ENCODE measurements around the gene PARM1. TPM values are rescaled to one million over a fixed set of nuclear protein-coding genes. Genes with fewer than 3 reads are reported as not detected.

PARM1 gene
- total and polyA plus RNA-seq, 9 of the 15 experiments (the other 6 are each of a cell fraction or from before 2014, with no cell fraction given), result 0.07 TPM; not detected in 8

DNA sequence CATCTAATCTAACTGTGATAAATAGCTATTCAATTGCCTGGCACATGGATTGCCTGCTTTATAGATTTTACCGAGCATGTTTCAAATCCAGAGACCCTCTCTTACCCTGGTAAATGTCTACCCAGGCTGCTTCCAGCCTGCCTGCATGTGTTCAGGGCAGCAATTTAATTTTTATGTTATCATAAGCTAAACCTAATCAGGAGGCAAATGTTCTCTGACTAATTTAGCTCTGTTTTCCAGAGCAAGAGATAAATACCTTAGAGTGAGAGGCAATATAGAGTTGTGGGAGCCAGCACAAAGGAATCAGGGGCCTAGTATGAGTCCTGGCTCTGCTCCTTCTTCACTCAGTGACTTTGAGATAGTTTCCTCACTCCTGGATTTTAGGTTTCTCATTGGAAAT lies 37.7 kb downstream of the PARM1 start:
- Histone ChIP-seq H3K27me3 (ENCODE audit: control insufficient read depth in 2 of 2, insufficient read depth in 2 of 2, low read length in 2 of 2) (no peaks in the 10 kb centered on the region), H3K4me3 (no peak overlapping the region), H3K79me2 (ENCODE audit: control insufficient read depth, insufficient read depth, low read length) (no peaks in the 10 kb centered on the region), H3K9me3 (replicated peaks; ENCODE audit: control insufficient read depth, insufficient read depth, low read depth, low read length) (no peaks in the 10 kb centered on the region), H4K20me1 (replicated peaks; ENCODE audit: control insufficient read depth, insufficient read depth, low read length) (0 out of 2 replicates have a peak, but pooled peaks cover 3% of the 10 kb centered on the region), H3K27ac (ENCODE audit: extremely low read depth, low read depth, low read length) (no peak overlapping the region), H3K9ac (ENCODE audit: insufficient read depth in 1 of 2, low read depth in 2 of 2, low read length in 2 of 2) (no peak overlapping the region), H3K4me2 (ENCODE audit: insufficient read depth, low read length) (no peak overlapping the region), H2AFZ (ENCODE audit: low read depth, low read length) (no peak overlapping the region), H3K9me1 (ENCODE audit: control insufficient read depth, insufficient read depth, low read length) (no peaks in the 10 kb centered on the region), H3K36me3 (ENCODE audit: control insufficient read depth, insufficient read depth, low read length) (no peaks in the 10 kb centered on the region), H3K4me1 (replicated peaks in 1 of 2; ENCODE audit: control insufficient read depth in 2 of 2, insufficient read depth in 2 of 2, low read length in 2 of 2) (no peaks in the 10 kb centered on the region)
- intact Hi-C loops (cut with micrococcal nuclease) (no loop called here), in situ Hi-C loops (cut with MboI) (no loop called here)
- CTCF ChIA-PET (ENCODE audit: low intra/inter-chr PET ratio), result no interaction called here
- TF ChIP-seq BMI1 (IDR thresholded peaks at IDR 0.05; ENCODE audit: low read length), result no peak
- TF ChIP-seq CHD4 (IDR thresholded peaks at IDR 0.05; ENCODE audit: insufficient read depth, insufficient replicate concordance, low read depth, low read length, poor library complexity, severe bottlenecking), result no peak
- TF ChIP-seq CREM (IDR thresholded peaks at IDR 0.05; ENCODE audit: low read depth), result no peak
- TF ChIP-seq, protein P1, sequence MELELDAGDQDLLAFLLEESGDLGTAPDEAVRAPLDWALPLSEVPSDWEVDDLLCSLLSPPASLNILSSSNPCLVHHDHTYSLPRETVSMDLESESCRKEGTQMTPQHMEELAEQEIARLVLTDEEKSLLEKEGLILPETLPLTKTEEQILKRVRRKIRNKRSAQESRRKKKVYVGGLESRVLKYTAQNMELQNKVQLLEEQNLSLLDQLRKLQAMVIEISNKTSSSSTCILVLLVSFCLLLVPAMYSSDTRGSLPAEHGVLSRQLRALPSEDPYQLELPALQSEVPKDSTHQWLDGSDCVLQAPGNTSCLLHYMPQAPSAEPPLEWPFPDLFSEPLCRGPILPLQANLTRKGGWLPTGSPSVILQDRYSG (tag; conservative IDR thresholded peaks at IDR 0.05; ENCODE audit: low read depth), result no peak
- FAIRE-seq, result no peak
- POLR2A ChIA-PET, result no interaction called here
- BruUV-seq (replicated peaks), result no TSS peak
- no peak for DNase-seq (ENCODE audit: extremely low read depth in 1 of 4, low spot score in 3 of 4)
- 0% methylated on average over 1 of the region's 1 CpG for WGBS (ENCODE audit: insufficient coverage, low coverage, missing lambda C conversion rate)
- ATAC-seq, result no peak

DNA sequence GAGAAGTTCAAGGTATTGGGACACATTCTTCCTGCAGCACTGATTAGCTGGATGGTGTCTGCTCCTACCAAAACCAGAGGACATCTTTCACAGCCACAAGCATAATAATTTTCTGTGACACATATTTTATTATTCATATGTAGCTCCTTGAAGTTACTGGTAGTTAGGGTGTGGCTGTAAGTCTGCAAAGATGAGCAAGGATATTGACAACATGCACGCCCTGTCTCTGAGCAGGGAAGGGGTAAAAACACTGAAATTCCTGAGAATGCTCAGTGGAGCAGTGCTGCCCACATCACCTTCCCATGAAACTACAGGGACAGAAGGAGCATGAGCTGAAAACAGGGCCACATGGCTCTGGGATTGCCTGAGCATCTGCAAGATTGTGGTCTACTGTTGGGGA lies 38.9 kb downstream of the PARM1 start:
- BruUV-seq (replicated peaks), result no TSS peak
- no peak overlapping the region for H2AFZ ChIP-seq (ENCODE audit: low read depth, low read length)
- H4K20me1 ChIP-seq (replicated peaks; ENCODE audit: control insufficient read depth, insufficient read depth, low read length), result 0 out of 2 replicates have a peak, but pooled peaks cover 3% of the 10 kb centered on the region
- 0% methylated on average over 1 of the region's 1 CpG for WGBS (ENCODE audit: insufficient coverage, low coverage, missing lambda C conversion rate)
- H3K27me3 ChIP-seq (ENCODE audit: control insufficient read depth in 2 of 2, insufficient read depth in 2 of 2, low read length in 2 of 2), result no peaks in the 10 kb centered on the region
- no peaks in the 10 kb centered on the region for H3K36me3 ChIP-seq (ENCODE audit: control insufficient read depth, insufficient read depth, low read length)
- no peaks in the 10 kb centered on the region for H3K79me2 ChIP-seq (ENCODE audit: control insufficient read depth, insufficient read depth, low read length)
- H3K9ac ChIP-seq (ENCODE audit: insufficient read depth in 1 of 2, low read depth in 2 of 2, low read length in 2 of 2), result no peak overlapping the region
- no peak overlapping the region for H3K4me2 ChIP-seq (ENCODE audit: insufficient read depth, low read length)
- no peak overlapping the region for H3K4me3 ChIP-seq
- CTCF ChIA-PET (ENCODE audit: low intra/inter-chr PET ratio), result no interaction called here
- no peaks in the 10 kb centered on the region for H3K4me1 ChIP-seq (replicated peaks in 1 of 2; ENCODE audit: control insufficient read depth in 2 of 2, insufficient read depth in 2 of 2, low read length in 2 of 2)
- POLR2A ChIA-PET, result no interaction called here
- no peaks in the 10 kb centered on the region for H3K9me1 ChIP-seq (ENCODE audit: control insufficient read depth, insufficient read depth, low read length)
- H3K9me3 ChIP-seq (replicated peaks; ENCODE audit: control insufficient read depth, insufficient read depth, low read depth, low read length), result no peaks in the 10 kb centered on the region
- DNase-seq (ENCODE audit: extremely low read depth in 1 of 4, low spot score in 3 of 4) (no peak), FAIRE-seq (no peak), ATAC-seq (no peak)
- no peak overlapping the region for H3K27ac ChIP-seq (ENCODE audit: extremely low read depth, low read depth, low read length)
- intact Hi-C loops (cut with micrococcal nuclease) (no loop called here), in situ Hi-C loops (cut with MboI) (no loop called here)
- TF ChIP-seq CBFB (CRISPR knock-in tag; IDR thresholded peaks at IDR 0.05) (no peak), EGR1 (conservative IDR thresholded peaks at IDR 0.05) (no peak), ZNF124 (CRISPR knock-in tag; IDR thresholded peaks at IDR 0.05) (no peak), IFI16 (CRISPR knock-in tag; IDR thresholded peaks at IDR 0.05) (no peak), EWSR1 (IDR thresholded peaks at IDR 0.05; ENCODE audit: borderline replicate concordance, low read depth, partially characterized antibody) (no peak), FIP1L1 (IDR thresholded peaks at IDR 0.05; ENCODE audit: low read depth, low read length, poor library complexity, severe bottlenecking) (no peak), TCFL5 (CRISPR knock-in tag; conservative IDR thresholded peaks at IDR 0.05) (no peak), CREB1 (IDR thresholded peaks at IDR 0.05) (no peak), CREB1 (CRISPR knock-in tag; IDR thresholded peaks at IDR 0.05) (no peak), CBFA2T3 (IDR thresholded peaks at IDR 0.05) (no peak)
- TF ChIP-seq, protein P2, sequence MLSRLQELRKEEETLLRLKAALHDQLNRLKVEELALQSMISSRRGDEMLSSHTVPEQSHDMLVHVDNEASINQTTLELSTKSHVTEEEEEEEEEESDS (CRISPR knock-in tag; IDR thresholded peaks at IDR 0.05), result no peak
- TF ChIP-seq, protein P3, sequence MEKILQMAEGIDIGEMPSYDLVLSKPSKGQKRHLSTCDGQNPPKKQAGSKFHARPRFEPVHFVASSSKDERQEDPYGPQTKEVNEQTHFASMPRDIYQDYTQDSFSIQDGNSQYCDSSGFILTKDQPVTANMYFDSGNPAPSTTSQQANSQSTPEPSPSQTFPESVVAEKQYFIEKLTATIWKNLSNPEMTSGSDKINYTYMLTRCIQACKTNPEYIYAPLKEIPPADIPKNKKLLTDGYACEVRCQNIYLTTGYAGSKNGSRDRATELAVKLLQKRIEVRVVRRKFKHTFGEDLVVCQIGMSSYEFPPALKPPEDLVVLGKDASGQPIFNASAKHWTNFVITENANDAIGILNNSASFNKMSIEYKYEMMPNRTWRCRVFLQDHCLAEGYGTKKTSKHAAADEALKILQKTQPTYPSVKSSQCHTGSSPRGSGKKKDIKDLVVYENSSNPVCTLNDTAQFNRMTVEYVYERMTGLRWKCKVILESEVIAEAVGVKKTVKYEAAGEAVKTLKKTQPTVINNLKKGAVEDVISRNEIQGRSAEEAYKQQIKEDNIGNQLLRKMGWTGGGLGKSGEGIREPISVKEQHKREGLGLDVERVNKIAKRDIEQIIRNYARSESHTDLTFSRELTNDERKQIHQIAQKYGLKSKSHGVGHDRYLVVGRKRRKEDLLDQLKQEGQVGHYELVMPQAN (IDR thresholded peaks at IDR 0.05; ENCODE audit: borderline replicate concordance), result no peak
